Natural killer cell (primary cell): ENCODE results near the gene ZNF133. TPM values are rescaled to one million over a fixed set of nuclear protein-coding genes. Genes with fewer than 3 reads are reported as not detected.

Experiments
- ATAC-seq, 3 donors: fragments of 150-1000 bp in 2 of 3; fragments of 200-7000 bp in 1 of 3; cut with Tn5 transposase; 1 replicate in 1 of 3; 2 replicates in 2 of 3; pipeline ENCODE4 v1.10.0; 2021; ENCODE audit warnings: mild to moderate bottlenecking in 2 of 3, moderate library complexity in 2 of 3
- DNase-seq, 2 donors: peaks; one replicate each; pipeline versions ENCODE4 v3.0.0 to v3.0.0-alpha.2; 2013 to 2021; ENCODE audit warnings: mixed read lengths in 1 of 2
- H3K27ac ChIP-seq: one replicate; pipeline ENCODE4 v1.5.1; 2013; ENCODE audit warnings: mild to moderate bottlenecking, low read length
- H3K27me3 ChIP-seq: one replicate; pipeline ENCODE4 v1.6.1; 2013; ENCODE audit warnings: low read length; ENCODE audit not compliant: control insufficient read depth, insufficient read depth
- H3K36me3 ChIP-seq: one replicate; pipeline ENCODE4 v1.6.1; 2013; ENCODE audit warnings: low read length; ENCODE audit not compliant: control insufficient read depth, insufficient read depth
- H3K4me1 ChIP-seq: one replicate; pipeline ENCODE4 v1.6.1; 2013; ENCODE audit warnings: low read length; ENCODE audit not compliant: control insufficient read depth, insufficient read depth
- H3K4me3 ChIP-seq: one replicate; pipeline ENCODE4 v1.5.1; 2013; ENCODE audit warnings: low read length
- H3K9me3 ChIP-seq: one replicate; pipeline ENCODE4 v1.6.1; 2013; ENCODE audit warnings: low read length; ENCODE audit not compliant: control insufficient read depth, insufficient read depth
- H3K27ac Mint-ChIP-seq, 2 donors: one replicate each; pipeline ENCODE4 v1.8.0; 2022; ENCODE audit warnings: mild to moderate bottlenecking in 2 of 2, mixed read lengths in 2 of 2, moderate library complexity in 1 of 2
- H3K27me3 Mint-ChIP-seq, 2 donors: one replicate each; pipeline ENCODE4 v1.8.0; 2022; ENCODE audit warnings: low read depth in 2 of 2, mixed read lengths in 2 of 2
- H3K36me3 Mint-ChIP-seq: one replicate; pipeline ENCODE4 v1.8.0; 2022; ENCODE audit warnings: mixed read lengths
- H3K4me1 Mint-ChIP-seq, 2 donors: one replicate each; pipeline ENCODE4 v1.8.0; 2022; ENCODE audit warnings: mixed read lengths in 2 of 2
- H3K4me3 Mint-ChIP-seq: one replicate; pipeline ENCODE4 v1.8.0; 2022; ENCODE audit warnings: mild to moderate bottlenecking, moderate library complexity, mixed read lengths
- H3K9me3 Mint-ChIP-seq, 2 donors: one replicate each; pipeline ENCODE4 v1.8.0; 2022; ENCODE audit warnings: mixed read lengths in 2 of 2
- CTCF ChIP-seq: fragments of 200-600 bp; IDR thresholded peaks from one replicate; pipeline ENCODE4 v1.8.0; 2022; ENCODE audit warnings: antibody characterized with exemption
- WGBS: methylation state at CpG from one replicate; pipeline ENCODE4 v1.1.7; 2013; ENCODE audit warnings: missing lambda C conversion rate; ENCODE audit not compliant: insufficient coverage; 5-methylcytosine and 5-hydroxymethylcytosine counted together
- intact Hi-C: fragments of 100-400 bp; cut with micrococcal nuclease; formaldehyde crosslinking; loops from one replicate; pipeline ENCODE4 v1.14.2; 2022
- total RNA-seq, 4 donors: library from RNA; stranded (reverse); fragments of 120-200 nt in 1 of 4; gene quantifications; one replicate each; pipeline versions ENCODE4 v1.2.3 to v1.2.4, GENCODE V29; 2013 to 2022

The ZNF133 gene
- total RNA-seq, 3 donors from 2014 or later (not counting 1 experiment from before 2014, with no cell fraction given), result 5.2 to 9.6 (median 9.3) TPM

- intact Hi-C loops, result no loop called here
- Mint-ChIP-seq H3K27ac (no peak overlapping the region), H3K27me3 (no peaks in the 10 kb centered on the region), H3K4me1 (no peaks in the 10 kb centered on the region), H3K4me3 (no peak overlapping the region), H3K9me3 (peaks cover 0 to 5% of the 10 kb centered on the region in 2 donors), H3K36me3 (peaks cover 10% of the 10 kb centered on the region)
- DNase-seq, result no peak
- Histone ChIP-seq H3K36me3 (peaks cover 4% of the 10 kb centered on the region), H3K4me1 (no peaks in the 10 kb centered on the region), H3K27ac (no peak overlapping the region), H3K4me3 (no peak overlapping the region), H3K27me3 (no peaks in the 10 kb centered on the region), H3K9me3 (no peaks in the 10 kb centered on the region)
- WGBS, result 100% methylated on average over 2 of the region's 3 CpGs
- TF ChIP-seq CTCF, result no peak
- no peak for ATAC-seq
Measured at GRCh38 chr20:18299364-18299763, 11.0 kb downstream of the ZNF133 start.

- TF ChIP-seq CTCF, result no peak
- Histone ChIP-seq H3K4me1 (no peaks in the 10 kb centered on the region), H3K36me3 (peaks cover 4% of the 10 kb centered on the region), H3K9me3 (no peaks in the 10 kb centered on the region), H3K4me3 (no peak overlapping the region), H3K27ac (no peak overlapping the region), H3K27me3 (no peaks in the 10 kb centered on the region)
- WGBS, result 100% methylated on average over 1 of the region's 1 CpG
- intact Hi-C loops, result no loop called here
- H3K27me3 Mint-ChIP-seq, result no peaks in the 10 kb centered on the region
- no peaks in the 10 kb centered on the region for H3K9me3 Mint-ChIP-seq
- DNase-seq (no peak), ATAC-seq (no peak)
- H3K4me1 Mint-ChIP-seq, result no peaks in the 10 kb centered on the region
- H3K27ac Mint-ChIP-seq, result no peak overlapping the region
- no peak overlapping the region for H3K4me3 Mint-ChIP-seq
- H3K36me3 Mint-ChIP-seq, result no peaks in the 10 kb centered on the region
Measured at GRCh38 chr20:18304618-18305017, 16.3 kb downstream of the ZNF133 start.

- H3K9me3 Mint-ChIP-seq, result no peaks in the 10 kb centered on the region
- H3K4me3 ChIP-seq, result no peak overlapping the region
- H3K4me1 Mint-ChIP-seq, result no peaks in the 10 kb centered on the region
- no peaks in the 10 kb centered on the region for H3K9me3 ChIP-seq
- ATAC-seq, result no peak
- H3K27me3 Mint-ChIP-seq, result no peaks in the 10 kb centered on the region
- no peaks in the 10 kb centered on the region for H3K36me3 Mint-ChIP-seq
- peaks cover 4% of the 10 kb centered on the region for H3K36me3 ChIP-seq
- no peak for DNase-seq
- 97% methylated on average over 3 of the region's 3 CpGs for WGBS
- TF ChIP-seq CTCF, result no peak
- no peak overlapping the region for H3K27ac ChIP-seq
- no peaks in the 10 kb centered on the region for H3K4me1 ChIP-seq
- intact Hi-C loops, result no loop called here
- H3K4me3 Mint-ChIP-seq, result no peak overlapping the region
- H3K27me3 ChIP-seq, result no peaks in the 10 kb centered on the region
- H3K27ac Mint-ChIP-seq, result no peak overlapping the region
Measured at GRCh38 chr20:18307301-18307700, 19.0 kb downstream of the ZNF133 start.

- H3K36me3 ChIP-seq, result peaks cover 4% of the 10 kb centered on the region
- no peak for TF ChIP-seq CTCF
- H3K4me1 ChIP-seq, result no peaks in the 10 kb centered on the region
- Mint-ChIP-seq H3K9me3 (no peaks in the 10 kb centered on the region), H3K27ac (no peak overlapping the region), H3K27me3 (no peaks in the 10 kb centered on the region), H3K36me3 (peaks cover under 1% of the 10 kb centered on the region), H3K4me3 (no peak overlapping the region), H3K4me1 (peaks cover 5% of the 10 kb centered on the region in 2 donors)
- H3K9me3 ChIP-seq, result no peaks in the 10 kb centered on the region
- H3K4me3 ChIP-seq, result no peak overlapping the region
- H3K27me3 ChIP-seq, result no peaks in the 10 kb centered on the region
- H3K27ac ChIP-seq, result no peak overlapping the region
- ATAC-seq (no peak), DNase-seq (no peak)
- 72% methylated on average over 3 of the region's 5 CpGs for WGBS
- intact Hi-C loops, result no loop called here
Measured at GRCh38 chr20:18310051-18310450, 21.7 kb downstream of the ZNF133 start.
